NOMO-1 treated with dmso at 0.1 percent for 144 hours (cell line): ENCODE data around the gene FHIT.

ENCODE experiments used
- DNase-seq: peaks from one replicate; lab custom pipeline; 2025; ENCODE audit not compliant: unreplicated experiment; lab: John Stamatoyannopoulos, UW

FHIT gene

DNA sequence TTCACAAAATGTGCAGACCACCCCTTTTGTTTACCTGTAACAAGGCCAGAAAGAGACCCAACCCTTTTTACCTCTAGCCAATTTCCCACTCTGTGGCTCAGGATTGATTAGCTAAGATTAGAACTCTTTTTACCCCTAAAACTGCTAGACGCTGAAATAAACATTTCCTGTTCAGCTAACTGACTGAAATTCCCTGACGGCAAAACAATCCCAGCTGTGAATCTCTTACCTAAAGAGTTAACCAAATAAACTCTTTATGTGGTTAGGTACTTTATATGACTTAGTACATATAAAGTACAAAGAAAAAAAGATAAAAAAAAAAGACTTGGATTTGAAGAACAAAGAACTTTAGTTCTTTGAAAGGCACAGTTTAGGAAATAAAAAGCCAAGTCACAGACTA is 988.7 kb downstream of the FHIT start:
- DNase-seq = no peak

DNA sequence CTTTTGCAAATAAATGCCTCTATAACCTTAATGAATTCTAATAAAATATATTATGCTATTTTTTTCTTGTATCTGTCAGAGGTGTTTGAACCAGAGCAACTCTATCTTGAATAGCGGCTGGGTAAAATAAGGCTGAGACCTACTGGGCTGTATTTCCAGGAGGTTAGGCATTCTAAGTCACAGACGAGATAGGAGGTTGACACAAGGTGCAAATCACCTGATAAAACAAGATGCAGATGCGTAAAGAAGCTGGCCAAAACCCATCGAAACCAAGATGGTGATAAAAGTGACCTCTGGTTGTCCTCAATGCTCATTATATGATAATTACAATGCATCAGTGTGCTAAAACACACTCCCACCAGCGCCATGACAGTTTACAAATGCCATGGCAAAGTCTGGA is 990.7 kb downstream of the FHIT start:
- DNase-seq = no peak

DNA sequence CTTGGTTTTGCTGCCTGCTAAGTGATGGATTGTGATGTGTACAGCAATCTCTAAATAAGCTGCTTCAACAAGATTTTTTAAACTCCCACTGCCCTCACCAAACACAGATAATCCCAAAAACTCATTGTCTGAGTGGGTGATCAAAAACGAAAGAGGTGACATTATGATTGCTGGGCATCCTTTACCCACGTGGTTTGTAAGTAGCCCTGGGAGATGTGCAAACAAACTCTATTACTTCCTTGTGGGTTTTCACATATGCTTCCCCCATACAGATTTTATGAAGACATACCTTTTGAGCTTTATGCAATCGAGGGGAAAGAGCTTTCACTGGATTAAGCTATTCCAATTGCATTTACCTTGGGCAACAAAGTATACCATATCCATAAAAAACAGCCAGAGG is 1000.4 kb downstream of the FHIT start:
- DNase-seq = no peak

DNA sequence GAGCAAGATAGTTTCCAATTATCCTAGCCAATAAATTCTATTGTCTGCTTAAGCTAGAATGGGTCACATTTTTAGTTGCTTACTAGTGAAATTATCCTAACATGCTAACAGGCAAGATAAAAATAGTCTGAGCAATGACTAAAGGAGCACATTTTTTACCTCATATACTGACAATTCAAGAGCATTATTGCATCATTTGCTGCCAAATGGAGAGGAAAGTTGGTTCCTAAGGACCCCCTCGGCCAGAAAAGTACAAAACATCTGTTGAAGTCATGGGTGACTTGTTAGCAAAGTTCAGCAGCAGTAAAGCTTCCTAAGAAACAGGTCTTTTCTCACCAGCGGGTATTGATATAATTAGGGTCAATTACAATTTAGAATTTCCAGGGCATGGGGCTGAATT is 1001.0 kb downstream of the FHIT start:
- DNase-seq = no peak

DNA sequence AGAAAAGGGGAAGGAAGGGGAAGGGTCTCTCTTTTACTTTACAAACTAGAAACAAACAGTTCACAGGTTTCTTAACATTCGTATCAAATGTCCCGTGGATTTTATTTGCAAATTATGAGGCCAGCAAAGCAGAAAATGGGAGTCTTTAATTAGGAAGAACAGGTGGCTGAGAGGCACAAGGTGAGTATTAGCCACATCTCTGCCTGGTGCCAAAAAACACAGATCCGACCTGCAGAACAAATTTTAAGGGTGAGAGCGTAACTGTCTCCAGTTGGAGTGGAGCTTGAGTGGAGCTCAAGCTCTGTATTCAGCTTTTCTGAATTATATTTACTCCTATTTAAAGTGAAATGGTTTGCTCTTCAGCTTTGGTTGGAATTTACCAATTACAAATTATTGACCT is 1004.9 kb downstream of the FHIT start:
- no peak for DNase-seq

DNA sequence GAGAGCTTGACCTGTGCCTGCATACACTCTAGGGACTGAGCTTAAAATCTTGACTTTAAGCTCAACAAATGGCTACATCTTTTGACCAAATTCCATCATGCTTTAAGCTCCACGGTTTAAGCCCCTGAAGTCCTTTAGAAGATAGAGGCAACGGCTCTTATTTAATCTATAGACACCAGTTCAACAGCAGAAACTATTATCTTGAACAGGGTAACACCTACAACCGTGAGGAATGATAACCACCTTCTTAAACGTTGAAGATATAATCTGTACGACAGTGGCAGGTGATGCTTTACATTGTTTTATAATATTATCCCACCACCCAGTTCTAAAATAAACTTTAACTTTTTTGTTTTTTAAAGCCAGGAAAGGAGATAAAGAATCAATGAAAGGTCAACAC is 1007.8 kb downstream of the FHIT start:
- DNase-seq = no peak

DNA sequence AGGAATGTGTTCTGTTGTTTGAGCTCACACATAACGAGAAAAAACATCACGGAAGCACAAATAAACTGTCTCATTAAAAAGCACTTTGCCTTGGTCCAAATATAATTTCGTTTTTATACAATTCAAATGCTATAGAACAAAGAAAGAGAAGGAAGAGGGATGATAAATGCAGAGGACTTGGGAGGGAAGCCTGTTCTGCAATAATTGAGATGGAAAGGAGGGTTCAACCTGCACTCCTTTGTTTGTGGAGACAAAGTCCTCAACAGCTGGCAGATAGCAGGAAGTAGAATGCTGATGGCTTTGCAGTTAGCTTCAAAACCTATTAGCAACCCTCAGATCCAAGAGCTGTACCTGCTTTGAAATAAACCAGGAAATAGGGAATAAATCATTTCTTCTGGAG is 1010.8 kb downstream of the FHIT start:
- DNase-seq = no peak

DNA sequence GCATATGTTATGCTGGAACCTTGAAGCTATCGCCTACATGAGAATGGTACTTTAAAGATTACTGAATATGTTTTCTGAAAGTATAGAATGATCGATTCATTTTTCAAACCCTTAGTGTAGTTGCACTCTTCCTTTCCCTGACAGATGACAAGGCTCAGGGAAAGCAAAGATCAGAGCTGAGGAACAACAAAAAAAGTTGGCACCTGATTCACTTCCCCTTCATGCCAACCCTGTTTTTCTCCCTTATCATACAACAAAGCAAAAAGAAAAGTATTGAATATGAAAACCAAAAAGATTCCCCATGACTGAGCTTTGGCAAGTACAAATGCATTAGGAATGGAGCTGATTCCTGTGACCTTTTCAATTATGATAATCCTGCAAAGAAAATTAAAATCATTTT is 1012.7 kb downstream of the FHIT start:
- DNase-seq = no peak

DNA sequence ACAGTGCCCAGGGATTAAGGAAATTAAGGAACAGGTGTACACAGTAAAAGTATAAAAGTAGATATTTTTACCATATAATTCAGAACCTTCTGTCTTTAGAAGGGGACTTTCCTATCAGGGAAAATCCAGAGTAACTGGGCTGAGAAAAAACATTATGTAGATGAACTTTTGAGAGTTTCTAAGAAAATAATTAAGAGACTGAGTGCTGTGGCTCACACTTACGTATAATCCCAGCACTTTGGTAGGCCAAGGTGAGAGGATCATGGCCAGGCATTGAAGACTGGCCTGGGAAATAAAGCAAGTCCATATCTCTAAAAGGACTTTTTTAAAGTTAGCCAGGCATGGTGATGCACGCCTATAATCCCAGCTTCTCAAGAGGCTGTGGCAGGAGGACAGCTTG is 1021.8 kb downstream of the FHIT start:
- DNase-seq = no peak

DNA sequence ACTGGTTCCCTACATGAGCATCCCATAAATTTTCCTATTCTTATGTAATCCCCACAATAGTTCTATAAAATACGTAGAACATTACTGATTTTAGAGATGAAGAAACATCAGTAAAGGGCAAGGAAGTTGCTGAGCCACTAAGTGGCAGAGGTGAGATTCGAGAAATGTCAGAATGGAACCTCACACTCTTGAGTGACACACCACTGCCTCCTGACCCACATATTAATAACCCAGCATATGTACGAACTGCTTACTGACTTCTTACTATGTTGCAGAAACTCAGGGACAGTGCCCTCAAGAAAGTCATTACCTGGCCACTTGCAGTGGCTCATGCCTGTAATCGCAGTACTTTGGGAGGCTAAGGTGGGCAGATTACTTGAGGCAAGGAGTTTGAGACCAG is 1022.4 kb downstream of the FHIT start:
- DNase-seq = no peak

DNA sequence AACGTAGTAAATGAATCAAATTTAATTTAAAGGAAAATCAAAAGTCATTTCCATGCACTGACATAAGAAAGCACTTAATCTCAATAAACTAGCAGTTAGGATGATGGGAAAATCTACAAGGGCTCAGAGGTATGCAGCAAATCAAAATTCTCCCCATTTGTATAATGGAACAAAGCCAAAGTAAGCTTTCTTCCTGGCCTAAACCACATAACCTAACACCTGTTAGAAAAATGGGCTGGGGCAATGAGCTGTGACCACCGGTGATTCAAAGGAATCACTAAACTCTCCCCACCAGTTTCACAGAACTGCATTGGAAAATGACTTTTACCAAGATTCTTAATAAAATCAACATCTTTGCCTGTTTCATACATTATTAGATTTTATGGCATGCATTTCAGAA is 1024.3 kb downstream of the FHIT start:
- no peak for DNase-seq

DNA sequence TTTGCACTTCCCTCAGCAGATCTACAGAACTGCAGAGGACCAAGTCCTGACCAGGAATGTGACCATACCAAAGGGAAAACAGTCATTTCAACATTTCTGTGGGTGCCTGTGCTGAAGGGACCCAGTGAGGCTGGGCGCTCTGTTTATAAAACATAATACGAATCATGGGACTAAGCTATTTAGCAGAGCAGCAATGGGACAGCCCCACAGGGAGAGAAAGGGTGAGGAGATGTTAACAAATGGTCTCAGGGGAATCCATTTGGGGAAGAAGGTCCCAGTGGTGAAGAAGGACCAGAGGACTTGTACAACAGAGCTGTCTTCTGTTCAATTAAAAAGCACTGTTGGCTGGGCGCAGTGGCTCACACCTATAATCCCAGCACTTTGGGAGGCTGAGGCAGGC is 1025.4 kb downstream of the FHIT start:
- DNase-seq = no peak

DNA sequence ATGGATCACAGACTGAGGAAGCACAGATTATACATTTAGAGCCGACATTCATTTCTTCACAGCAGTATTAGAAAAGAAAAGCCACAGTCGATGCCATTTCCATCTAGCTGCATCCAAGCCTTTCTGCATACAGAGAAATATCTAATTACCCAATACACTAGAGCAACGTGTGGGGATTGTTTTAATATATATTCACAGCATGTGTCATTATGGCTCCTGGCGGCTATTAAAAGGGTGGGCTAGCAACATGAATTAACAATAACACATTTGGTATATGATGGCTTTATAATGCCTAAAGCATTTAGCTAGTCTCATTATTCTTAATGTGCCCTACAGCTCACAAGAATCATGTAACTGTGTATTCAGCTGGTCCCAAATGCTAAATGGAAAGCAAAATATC is 1030.5 kb downstream of the FHIT start:
- DNase-seq = no peak

DNA sequence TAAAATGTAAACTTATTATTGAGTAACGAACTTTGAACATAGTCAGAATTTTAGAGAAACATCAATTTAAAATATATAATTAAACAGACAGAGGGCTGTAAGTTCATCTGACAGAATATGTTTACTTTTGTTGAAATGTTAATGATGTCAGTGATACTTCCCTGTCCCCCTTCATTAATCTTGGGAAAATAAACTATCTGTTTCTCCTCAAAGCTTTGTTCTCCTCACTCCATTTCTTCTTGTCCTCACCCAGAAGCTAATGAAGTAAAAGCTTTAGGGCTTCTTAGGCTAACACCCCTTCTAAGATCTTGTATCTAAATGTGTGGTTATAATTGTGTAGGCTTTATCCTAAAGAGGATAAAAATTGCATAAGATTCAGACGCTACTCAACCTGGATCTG is 1031.8 kb downstream of the FHIT start:
- DNase-seq = no peak

DNA sequence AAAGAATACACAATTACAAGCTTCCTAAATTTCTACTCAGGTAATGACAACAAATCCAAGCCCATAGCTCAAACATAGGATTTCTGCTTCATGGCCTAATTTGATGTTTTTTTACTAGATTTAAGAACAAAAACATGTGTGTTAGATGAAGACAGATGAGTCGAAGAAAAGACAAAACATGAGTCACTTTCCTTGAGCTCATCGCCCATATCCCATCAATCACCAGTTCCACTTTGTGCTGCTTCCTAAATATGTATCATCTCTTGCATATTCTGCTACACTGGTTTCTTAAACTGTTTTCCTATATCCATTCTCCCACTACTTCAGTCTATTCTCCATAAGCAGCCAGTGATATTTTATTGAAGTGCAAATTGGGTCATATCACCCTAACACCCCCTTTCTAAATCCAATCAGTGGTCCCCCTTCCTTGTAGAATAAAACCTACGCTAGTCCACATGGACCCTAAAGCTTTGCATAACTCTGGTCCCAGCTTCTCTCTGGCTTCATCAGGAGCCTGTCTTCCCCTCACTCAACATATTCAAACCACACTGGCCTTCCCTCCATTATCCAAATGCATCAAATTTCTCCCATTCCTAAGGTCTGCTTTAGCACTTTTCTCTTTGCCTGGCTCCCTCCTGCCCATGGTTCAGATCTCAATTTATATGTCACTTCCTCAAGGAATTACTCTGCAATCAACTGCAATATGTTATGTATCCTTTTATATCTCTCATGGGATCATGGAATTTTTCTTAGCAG is 1033.9 kb downstream of the FHIT start:
- DNase-seq = no peak

DNA sequence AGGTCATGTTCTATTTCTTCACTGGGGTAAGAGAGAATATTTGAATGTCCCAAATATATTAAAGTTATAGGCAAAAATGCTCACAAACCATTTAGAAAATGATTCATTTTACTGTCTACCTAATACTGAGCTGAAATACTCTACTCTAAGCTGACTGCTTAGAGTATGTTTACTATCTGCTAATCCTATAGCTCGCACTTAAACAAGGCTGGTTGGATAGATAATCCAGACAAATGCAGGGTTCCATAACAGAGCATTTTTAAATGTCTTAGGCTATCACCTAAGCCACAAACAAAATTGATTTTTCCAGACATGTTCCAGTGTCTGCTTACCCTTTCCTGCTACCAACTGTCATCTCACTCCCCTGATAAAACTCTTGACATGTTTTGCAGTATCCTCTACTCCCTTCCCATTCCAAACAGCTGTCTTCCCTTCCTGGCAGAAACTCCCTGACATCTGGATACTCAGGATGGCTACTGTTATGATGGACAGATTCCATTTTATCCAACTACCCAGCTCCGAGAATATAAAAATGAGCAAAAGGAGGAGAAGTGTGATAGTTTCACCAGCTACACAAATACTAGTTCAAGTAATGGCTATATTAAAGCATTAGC is 1034.7 kb downstream of the FHIT start:
- no peak for DNase-seq

DNA sequence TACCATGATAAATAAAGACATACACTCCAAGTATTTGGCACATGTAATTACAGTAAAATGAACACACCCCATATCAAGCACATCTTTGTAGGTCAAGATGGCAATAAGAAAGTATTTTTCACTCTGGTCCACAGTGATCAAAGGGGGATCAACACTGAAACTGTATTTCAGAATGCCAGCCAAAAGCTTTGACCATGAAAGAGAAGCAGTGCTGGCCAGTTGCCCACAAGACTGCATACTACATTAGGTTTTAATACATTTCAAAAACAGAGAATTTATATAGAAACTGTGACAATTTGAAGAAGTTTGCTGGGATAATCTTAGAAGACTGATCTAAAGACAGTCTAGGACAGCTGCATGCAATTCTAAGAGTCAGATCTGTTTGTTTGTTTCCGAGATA is 1035.3 kb downstream of the FHIT start:
- DNase-seq = no peak

DNA sequence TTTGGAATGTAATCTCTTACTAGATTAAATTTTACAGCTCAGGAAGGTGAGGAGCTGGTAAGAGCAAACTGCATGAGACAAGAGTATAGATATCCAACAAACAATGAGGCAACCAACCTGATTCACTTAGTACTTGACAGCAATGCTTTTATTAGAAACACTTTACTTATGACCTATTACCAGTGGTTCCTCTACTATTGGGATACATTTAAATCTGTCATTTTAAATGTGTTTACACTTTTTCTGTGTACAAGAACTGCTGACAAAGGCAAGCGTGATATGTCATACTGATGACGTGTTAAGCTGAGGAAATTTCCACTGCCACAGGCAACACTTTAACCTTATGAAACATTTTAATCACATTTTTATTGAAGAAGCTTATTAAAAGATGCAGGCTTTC is 1043.3 kb downstream of the FHIT start:
- DNase-seq = no peak

DNA sequence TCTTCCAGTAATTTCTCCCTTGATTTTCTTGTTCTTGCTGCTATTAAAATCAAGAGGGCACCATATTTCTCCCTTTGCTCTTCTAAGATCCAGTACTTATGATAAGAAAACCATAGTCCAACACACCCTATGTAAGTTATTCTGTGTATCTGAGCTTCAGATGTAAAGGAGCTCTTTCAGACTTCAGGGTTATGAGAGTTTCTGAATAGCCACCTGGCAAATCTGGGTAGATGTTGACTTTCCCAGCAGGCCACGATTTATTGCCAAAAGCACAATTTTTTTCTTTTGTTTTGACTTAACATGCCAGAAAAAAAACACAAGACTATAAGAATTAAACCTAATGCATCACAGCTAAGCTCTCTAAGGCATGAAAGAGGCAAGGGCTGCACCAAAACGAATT is 1045.0 kb downstream of the FHIT start:
- no peak for DNase-seq

DNA sequence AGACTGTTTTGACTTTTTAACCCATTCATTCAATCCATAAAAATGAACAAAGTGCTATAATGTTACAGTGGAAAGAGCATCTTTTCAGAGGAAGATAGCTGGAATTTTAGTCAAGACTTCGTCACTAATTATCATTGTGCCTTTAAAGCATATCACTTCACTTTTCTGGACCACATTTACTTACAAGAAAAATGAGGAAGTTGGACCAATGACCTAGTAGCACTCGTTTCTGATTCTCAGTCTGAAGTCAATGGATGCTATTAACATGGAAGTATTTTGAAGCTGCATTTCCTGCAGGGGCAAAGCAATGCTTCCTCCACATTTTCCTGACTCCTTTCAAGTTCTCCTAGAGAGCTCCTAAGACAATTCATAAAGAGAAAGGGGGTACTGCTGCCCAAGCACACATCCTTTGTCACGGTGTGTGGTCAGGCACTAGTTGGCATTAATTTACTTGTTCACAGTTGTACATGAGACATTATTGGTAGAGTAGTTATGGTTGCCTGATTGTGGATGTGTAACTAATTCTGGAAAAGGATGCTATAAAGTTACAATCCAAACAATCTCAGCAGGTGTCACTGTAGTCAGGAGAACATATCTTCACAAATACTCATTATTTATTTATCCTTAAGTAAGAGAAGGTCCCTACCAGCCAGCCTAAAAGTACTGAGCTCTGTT is 1049.1 kb downstream of the FHIT start:
- peak; percentile 16 for DNase-seq

DNA sequence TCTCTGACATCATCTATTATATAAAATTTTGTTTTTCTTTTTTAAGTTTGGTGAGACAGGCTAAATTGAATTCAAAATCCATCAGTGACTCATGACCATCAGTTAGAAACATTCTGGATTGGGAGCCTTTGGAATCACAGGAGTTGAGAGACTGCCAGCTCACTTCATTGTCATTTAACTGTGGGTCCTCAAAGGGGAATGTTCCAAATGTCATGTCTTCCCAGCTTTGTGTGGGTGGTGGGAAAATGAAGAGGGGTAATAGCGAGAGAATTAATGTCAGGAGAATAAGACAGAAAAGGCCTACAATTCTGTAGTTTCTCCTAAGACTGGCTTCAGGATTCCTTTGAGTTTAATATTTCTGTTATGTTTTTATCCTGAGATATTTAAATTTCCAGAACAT is 1051.9 kb downstream of the FHIT start:
- no peak for DNase-seq

DNA sequence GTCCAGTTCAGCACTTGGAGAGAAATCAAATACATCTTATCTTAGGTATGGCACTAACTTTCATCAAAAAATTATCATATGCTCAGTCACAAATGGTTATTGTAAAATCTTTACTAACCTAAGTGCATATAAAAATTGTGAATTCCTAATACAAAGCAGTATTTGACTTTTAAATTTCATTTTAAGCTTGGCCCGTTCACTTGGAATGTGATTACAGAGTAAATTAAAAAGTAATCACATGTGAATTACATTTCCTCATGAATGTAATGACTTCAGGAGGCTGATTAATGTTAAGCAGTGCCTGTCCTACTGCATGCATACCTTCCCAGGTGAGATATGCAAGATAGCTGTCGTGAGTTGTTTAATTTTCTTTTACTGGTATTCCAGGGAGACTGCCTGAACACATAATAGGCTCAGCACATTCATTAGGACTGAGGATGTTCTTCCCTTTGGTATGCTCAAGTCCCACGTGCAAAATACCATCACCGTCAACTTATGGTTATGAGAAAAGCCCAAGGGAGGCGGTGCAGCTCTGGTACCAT is 1053.0 kb downstream of the FHIT start:
- no peak for DNase-seq
